H9 (cell line): ENCODE data around the gene GSTO2. TPM values are rescaled to one million over a fixed set of nuclear protein-coding genes. Genes with fewer than 3 reads are reported as not detected.
A peak's percentile ranks its signal among the peaks of the same experiment; 100 is the strongest.

Experiments used
- DNase-seq: peaks from one replicate; pipeline ENCODE4 v3.0.0-alpha.2; 2017
- H2AFZ ChIP-seq: one replicate; pipeline ENCODE4 v1.6.1; 2013; ENCODE audit warnings: mild to moderate bottlenecking, low read length, control low read depth, moderate library complexity
- H2AK5ac ChIP-seq: 2 replicates; pipeline ENCODE4 v1.6.1; 2013; ENCODE audit warnings: low read length, control low read depth, mixed read lengths; ENCODE audit not compliant: insufficient read length
- H2BK120ac ChIP-seq: one replicate; pipeline ENCODE4 v1.6.1; 2013; ENCODE audit warnings: low read depth, mild to moderate bottlenecking, low read length, control low read depth, inconsistent platforms; ENCODE audit not compliant: poor library complexity, severe bottlenecking
- H2BK12ac ChIP-seq: 2 replicates; pipeline ENCODE4 v1.6.1; 2013; ENCODE audit warnings: low read length, control low read depth, mixed read lengths, low read depth; ENCODE audit not compliant: insufficient read length
- H2BK15ac ChIP-seq: 2 replicates; pipeline ENCODE4 v1.6.1; 2013; ENCODE audit warnings: low read depth, low read length, control low read depth
- H2BK20ac ChIP-seq: one replicate; pipeline ENCODE4 v1.6.1; 2013; ENCODE audit warnings: low read depth, mild to moderate bottlenecking, low read length, control low read depth, inconsistent platforms; ENCODE audit not compliant: poor library complexity, severe bottlenecking
- H2BK5ac ChIP-seq: 2 replicates; pipeline ENCODE4 v1.6.1; 2013; ENCODE audit warnings: low read length, control low read depth, mixed read lengths; ENCODE audit not compliant: insufficient read length
- H3K14ac ChIP-seq: 2 replicates; pipeline ENCODE4 v1.6.1; 2013; ENCODE audit warnings: low read length, control low read depth; ENCODE audit not compliant: insufficient read depth
- H3K18ac ChIP-seq: 2 replicates; pipeline ENCODE4 v1.6.1; 2013; ENCODE audit warnings: low read depth, mild to moderate bottlenecking, mixed read lengths, low read length, control low read depth; ENCODE audit not compliant: insufficient read length
- H3K23ac ChIP-seq: 2 replicates; pipeline ENCODE4 v1.6.1; 2013; ENCODE audit warnings: low read length, control low read depth, mixed read lengths, low read depth; ENCODE audit not compliant: insufficient read length
- H3K23me2 ChIP-seq: 2 replicates; pipeline ENCODE4 v1.6.1; 2013; ENCODE audit warnings: low read depth, mild to moderate bottlenecking, mixed read lengths, low read length, control low read depth; ENCODE audit not compliant: insufficient read length, poor library complexity, severe bottlenecking
- H3K27ac ChIP-seq: 2 replicates; pipeline ENCODE4 v1.5.1; 2013; ENCODE audit warnings: low read length, control low read depth, mixed read lengths, low read depth; ENCODE audit not compliant: insufficient read length
- H3K27me3 ChIP-seq: 2 replicates; pipeline ENCODE4 v1.6.1; 2013; ENCODE audit warnings: low read length, control low read depth, inconsistent platforms; ENCODE audit not compliant: insufficient read depth
- H3K4ac ChIP-seq: 2 replicates; pipeline ENCODE4 v1.6.1; 2013; ENCODE audit warnings: low read depth, mild to moderate bottlenecking, control low read depth, inconsistent platforms, low read length, moderate library complexity
- H3K4me1 ChIP-seq: 2 replicates; pipeline ENCODE4 v1.6.1; 2013; ENCODE audit warnings: low read length, control low read depth, inconsistent platforms; ENCODE audit not compliant: insufficient read depth
- H3K4me2 ChIP-seq: 2 replicates; pipeline ENCODE4 v1.6.1; 2013; ENCODE audit warnings: low read length, control low read depth, mixed read lengths; ENCODE audit not compliant: insufficient read length, insufficient read depth
- H3K56ac ChIP-seq: 2 replicates; pipeline ENCODE4 v1.6.1; 2013; ENCODE audit warnings: low read depth, mild to moderate bottlenecking, mixed read lengths, low read length, control low read depth; ENCODE audit not compliant: insufficient read length
- H3K79me1 ChIP-seq: 2 replicates; pipeline ENCODE4 v1.6.1; 2013; ENCODE audit warnings: low read depth, mild to moderate bottlenecking, moderate library complexity, low read length, control low read depth, inconsistent platforms; ENCODE audit not compliant: insufficient read depth, poor library complexity, severe bottlenecking
- H3K79me2 ChIP-seq: 2 replicates; pipeline ENCODE4 v1.6.1; 2013; ENCODE audit warnings: low read length, control low read depth, inconsistent platforms; ENCODE audit not compliant: insufficient read depth
- H3K9ac ChIP-seq: 2 replicates; pipeline ENCODE4 v1.6.1; 2013; ENCODE audit warnings: low read length, control low read depth, mixed read lengths; ENCODE audit not compliant: insufficient read length; ENCODE audit errors: extremely low read depth
- H3K9me3 ChIP-seq: one replicate; pipeline ENCODE4 v1.6.1; 2013; ENCODE audit warnings: low read depth, low read length, inconsistent platforms; ENCODE audit not compliant: control insufficient read depth
- H3T11ph ChIP-seq: one replicate; pipeline ENCODE4 v1.6.1; 2013; ENCODE audit warnings: mild to moderate bottlenecking, low read length, control low read depth, inconsistent platforms
- H4K20me1 ChIP-seq: one replicate; pipeline ENCODE4 v1.6.1; 2013; ENCODE audit not compliant: control insufficient read depth, insufficient read length, insufficient read depth
- H4K5ac ChIP-seq: 2 replicates; pipeline ENCODE4 v1.6.1; 2013; ENCODE audit warnings: low read depth, mild to moderate bottlenecking, mixed read lengths, low read length, control low read depth; ENCODE audit not compliant: insufficient read length
- H4K8ac ChIP-seq: replicated peaks from 2 replicates; pipeline ENCODE4 v1.6.1; 2013; ENCODE audit warnings: low read length, control low read depth, mixed read lengths, low read depth; ENCODE audit not compliant: insufficient read length
- H4K91ac ChIP-seq: 2 replicates; pipeline ENCODE4 v1.6.1; 2013; ENCODE audit warnings: low read depth, mild to moderate bottlenecking, moderate library complexity, mixed read lengths, low read length, control low read depth; ENCODE audit not compliant: insufficient read length
- H3K27ac Mint-ChIP-seq, 3 experiments: 2 replicates in 2 of 3; 3 replicates in 1 of 3; pipeline ENCODE4 v1.8.0; 2020 to 2021; ENCODE audit warnings: mixed read lengths in 3 of 3, mild to moderate bottlenecking in 1 of 3, moderate library complexity in 1 of 3
- H3K27me3 Mint-ChIP-seq: 2 replicates; pipeline ENCODE4 v1.8.0; 2021; ENCODE audit warnings: low read depth, mild to moderate bottlenecking, moderate library complexity, mixed read lengths
- H3K36me3 Mint-ChIP-seq, 3 experiments: 2 replicates in 2 of 3; 3 replicates in 1 of 3; pipeline ENCODE4 v1.8.0; 2020 to 2021; ENCODE audit warnings: low read depth in 3 of 3, mixed read lengths in 3 of 3; ENCODE audit not compliant: insufficient read depth in 1 of 3
- H3K4me1 Mint-ChIP-seq, 2 experiments: 2 replicates each; pipeline ENCODE4 v1.8.0; 2020; ENCODE audit warnings: mixed read lengths in 2 of 2
- H3K4me3 Mint-ChIP-seq, 2 experiments: 2 replicates in 1 of 2; 3 replicates in 1 of 2; pipeline ENCODE4 v1.8.0; 2020 to 2021; ENCODE audit warnings: mild to moderate bottlenecking in 2 of 2, mixed read lengths in 2 of 2, moderate library complexity in 1 of 2
- H3K9me3 Mint-ChIP-seq, 2 experiments: 2 replicates in 1 of 2; 3 replicates in 1 of 2; pipeline ENCODE4 v1.8.0; 2020; ENCODE audit warnings: mild to moderate bottlenecking in 2 of 2, mixed read lengths in 2 of 2, moderate library complexity in 1 of 2
- CTCF ChIP-seq: fragments of 200-600 bp; sonication (generic); conservative IDR thresholded peaks from 3 replicates; pipeline ENCODE4 v1.8.0; 2021; ENCODE audit warnings: antibody characterized with exemption, mild to moderate bottlenecking
- WGBS: extraction: QIAGEN DNeasy Blood & Tissue Kit; methylation state at CpG from one replicate; pipeline ENCODE4 v1.1.7; 2013; ENCODE audit warnings: missing lambda C conversion rate, low lambda C conversion rate, mixed read lengths; ENCODE audit not compliant: insufficient read length; ENCODE audit errors: extremely low coverage; 5-methylcytosine and 5-hydroxymethylcytosine counted together
- total RNA-seq: library from RNA; stranded (reverse); gene quantifications from 2 replicates; pipeline ENCODE4 v1.2.1, GENCODE V29; 2021

GSTO2 gene
- total RNA-seq, 1 experiment from 2014 or later, result 14.5 TPM

GRCh38 chr10:104291439-104291951, 22.5 kb downstream of the GSTO2 start:
- no peak overlapping the region for H4K91ac ChIP-seq
- H3K4me3 Mint-ChIP-seq, result peak overlapping the region in 1 of 2 experiments; percentile 60; a peak in 2 of 5 replicates
- no peak overlapping the region for H2BK15ac ChIP-seq
- H3K4me1 ChIP-seq, result no peaks in the 10 kb centered on the region; the same call in 1 of the 2 replicates
- peaks cover 8% of the 10 kb centered on the region for H3K27me3 Mint-ChIP-seq
- no peaks in the 10 kb centered on the region for H3K9me3 Mint-ChIP-seq
- H3K56ac ChIP-seq, result no peak overlapping the region
- no peak overlapping the region for H2BK5ac ChIP-seq
- H2BK12ac ChIP-seq, result no peak overlapping the region
- peaks cover 18 to 19% of the 10 kb centered on the region in 2 experiments for H3K4me1 Mint-ChIP-seq
- H3T11ph ChIP-seq, result no peak overlapping the region
- H3K27me3 ChIP-seq, result no peaks in the 10 kb centered on the region
- no peak overlapping the region for H3K18ac ChIP-seq
- no peaks in the 10 kb centered on the region for H3K79me2 ChIP-seq
- H3K9me3 ChIP-seq, result no peaks in the 10 kb centered on the region
- no peak overlapping the region for H3K4me2 ChIP-seq
- H4K20me1 ChIP-seq, result no peaks in the 10 kb centered on the region
- no peaks in the 10 kb centered on the region for H3K79me1 ChIP-seq
- H2BK20ac ChIP-seq, result no peak overlapping the region
- no peak overlapping the region for H3K4ac ChIP-seq
- H3K27ac Mint-ChIP-seq, result peak overlapping the region in 1 of 3 experiments; percentile 36; a peak in 2 of 7 replicates
- 0 out of 7 replicates have a peak, but pooled peaks cover 0 to 2% (median 0%) of the 10 kb centered on the region in 3 experiments for H3K36me3 Mint-ChIP-seq
- no peak overlapping the region for H2AK5ac ChIP-seq
- H3K23ac ChIP-seq, result no peak overlapping the region
- no CpG with 5 or more reads among the region's 26 CpGs for WGBS
- no peak overlapping the region for H4K5ac ChIP-seq
- no peak overlapping the region for H3K27ac ChIP-seq
- no peak overlapping the region for H4K8ac ChIP-seq
- no peak overlapping the region for H3K14ac ChIP-seq
- H3K23me2 ChIP-seq, result no peaks in the 10 kb centered on the region
- no peak overlapping the region for H2BK120ac ChIP-seq
- H2AFZ ChIP-seq, result no peak overlapping the region
- DNase-seq, result peak; percentile 92
- TF ChIP-seq CTCF, result peak; percentile 100
- H3K9ac ChIP-seq, result no peak overlapping the region
